WTC11 (cell line): ENCODE measurements around the gene SH3BP5L. TPM values are rescaled to one million over a fixed set of nuclear protein-coding genes. Genes with fewer than 3 reads are reported as not detected.

Experiments
- ATAC-seq: fragments of 200-7000 bp; cut with Tn5 transposase; 2 replicates; pipeline ENCODE4 v1.10.0; 2021; ENCODE audit warnings: mild to moderate bottlenecking, moderate library complexity
- CTCF ChIA-PET: fragments of 300-600 bp; sonication (Branson Sonifier 250); formaldehyde crosslinking; loops from one replicate; lab custom pipeline; 2021; ENCODE audit warnings: antibody characterized with exemption; lab: Charles Lee
- POLR2A ChIA-PET: fragments of 350-600 bp; sonication (Branson Sonifier 250); formaldehyde crosslinking; loops from one replicate; lab custom pipeline; 2021; ENCODE audit warnings: antibody characterized with exemption; lab: Charles Lee
- DNase-seq: peaks from one replicate; pipeline ENCODE4 v3.0.0; 2021; ENCODE audit warnings: low spot score
- H3K27ac Mint-ChIP-seq: 2 replicates; pipeline ENCODE4 v1.8.0; 2021; ENCODE audit warnings: mixed read lengths
- H3K27me3 Mint-ChIP-seq: 2 replicates; pipeline ENCODE4 v1.8.0; 2021; ENCODE audit warnings: low read depth, mild to moderate bottlenecking, moderate library complexity, mixed read lengths
- H3K36me3 Mint-ChIP-seq: 2 replicates; pipeline ENCODE4 v1.8.0; 2021; ENCODE audit warnings: mixed read lengths
- H3K4me1 Mint-ChIP-seq: 2 replicates; pipeline ENCODE4 v1.8.0; 2022; ENCODE audit warnings: mixed read lengths
- H3K4me3 Mint-ChIP-seq: 2 replicates; pipeline ENCODE4 v1.8.0; 2021; ENCODE audit warnings: mild to moderate bottlenecking, moderate library complexity, mixed read lengths
- H3K9me3 Mint-ChIP-seq: 2 replicates; pipeline ENCODE4 v1.8.0; 2021; ENCODE audit warnings: mixed read lengths
- ATF1 ChIP-seq: sonication (generic); formaldehyde crosslinking; IDR thresholded peaks from 2 replicates; pipeline ENCODE4 v1.8.1; 2023; ENCODE audit warnings: mild to moderate bottlenecking, moderate library complexity, missing genetic modification reagents
- ATF2 ChIP-seq: sonication (generic); formaldehyde crosslinking; IDR thresholded peaks from 2 replicates; pipeline ENCODE4 v1.8.1; 2022; ENCODE audit warnings: low read depth, missing genetic modification reagents, borderline replicate concordance
- CREB1 ChIP-seq: sonication (generic); formaldehyde crosslinking; IDR thresholded peaks from 2 replicates; pipeline ENCODE4 v1.8.0; 2023; ENCODE audit warnings: mild to moderate bottlenecking, missing genetic modification reagents
- ELF4 ChIP-seq: sonication (generic); formaldehyde crosslinking; IDR thresholded peaks from 2 replicates; pipeline ENCODE4 v1.8.1; 2022; ENCODE audit warnings: low read depth, mild to moderate bottlenecking, moderate library complexity, missing genetic modification reagents
- ERG ChIP-seq: fragments of 250-450 bp; sonication (Bioruptor Pico); IDR thresholded peaks from 2 replicates; pipeline ENCODE4 v1.8.0; 2021; ENCODE audit warnings: mild to moderate bottlenecking
- JAZF1 ChIP-seq: fragments of 250-450 bp; sonication (Bioruptor Pico); IDR thresholded peaks from 2 replicates; pipeline ENCODE4 v1.9.0; 2021; ENCODE audit warnings: moderate library complexity, mild to moderate bottlenecking, inconsistent platforms
- MYBL2 ChIP-seq: sonication (generic); formaldehyde crosslinking; IDR thresholded peaks from 2 replicates; pipeline ENCODE4 v1.8.1; 2023; ENCODE audit warnings: mild to moderate bottlenecking, moderate library complexity, missing genetic modification reagents
- NR1H2 ChIP-seq: sonication (generic); formaldehyde crosslinking; IDR thresholded peaks from 2 replicates; pipeline ENCODE4 v1.9.0; 2021; ENCODE audit warnings: mild to moderate bottlenecking, moderate library complexity, missing genetic modification reagents
- NR2C2 ChIP-seq: sonication (generic); formaldehyde crosslinking; IDR thresholded peaks from 2 replicates; pipeline ENCODE4 v1.8.0; 2022; ENCODE audit warnings: mild to moderate bottlenecking, missing genetic modification reagents
- OVOL2 ChIP-seq: fragments of 250-450 bp; sonication (Bioruptor Pico); IDR thresholded peaks from 2 replicates; pipeline ENCODE4 v1.9.0; 2021; ENCODE audit warnings: mild to moderate bottlenecking, borderline replicate concordance
- RELA ChIP-seq: sonication (generic); formaldehyde crosslinking; IDR thresholded peaks from 2 replicates; pipeline ENCODE4 v1.8.1; 2022; ENCODE audit warnings: missing genetic modification reagents, mild to moderate bottlenecking, borderline replicate concordance
- RORB ChIP-seq: fragments of 250-450 bp; sonication (Bioruptor Pico); IDR thresholded peaks from 2 replicates; pipeline ENCODE4 v1.9.0; 2021; ENCODE audit warnings: mild to moderate bottlenecking
- SMAD4 ChIP-seq: sonication (generic); formaldehyde crosslinking; IDR thresholded peaks from 2 replicates; pipeline ENCODE4 v1.8.0; 2022; ENCODE audit warnings: mild to moderate bottlenecking, missing genetic modification reagents
- TCF7 ChIP-seq: sonication (generic); formaldehyde crosslinking; IDR thresholded peaks from 2 replicates; pipeline ENCODE4 v1.8.0; 2022; ENCODE audit warnings: mild to moderate bottlenecking, low read depth, missing genetic modification reagents, moderate library complexity
- TEAD1 ChIP-seq: sonication (generic); formaldehyde crosslinking; IDR thresholded peaks from 2 replicates; pipeline ENCODE4 v1.8.0; 2022; ENCODE audit warnings: mild to moderate bottlenecking, missing genetic modification reagents
- USF1 ChIP-seq: sonication (generic); formaldehyde crosslinking; IDR thresholded peaks from 2 replicates; pipeline ENCODE4 v1.8.0; 2022; ENCODE audit warnings: mild to moderate bottlenecking, missing genetic modification reagents
- ZBTB43 ChIP-seq: sonication (generic); formaldehyde crosslinking; IDR thresholded peaks from 2 replicates; pipeline ENCODE4 v1.8.1; 2023; ENCODE audit warnings: mild to moderate bottlenecking, missing genetic modification reagents
- ZNF281 ChIP-seq: sonication (generic); formaldehyde crosslinking; IDR thresholded peaks from 2 replicates; pipeline ENCODE4 v1.8.0; 2023; ENCODE audit warnings: mild to moderate bottlenecking, missing genetic modification reagents
- ZNF671 ChIP-seq: fragments of 250-450 bp; sonication (Bioruptor Pico); IDR thresholded peaks from 2 replicates; pipeline ENCODE4 v1.8.0; 2021; ENCODE audit warnings: mild to moderate bottlenecking
- total RNA-seq: library from RNA; stranded (reverse); gene quantifications from 3 replicates; pipeline ENCODE4 v1.2.3, GENCODE V29; 2021

SH3BP5L gene
- total RNA-seq, 1 experiment from 2014 or later: 32.9 TPM

- no peak for TF ChIP-seq ZNF281 (CRISPR knock-in tag)
- no peak for TF ChIP-seq SMAD4 (CRISPR knock-in tag)
- TF ChIP-seq ATF1: no peak
- TF ChIP-seq CREB1 (CRISPR knock-in tag): no peak
- TF ChIP-seq NR1H2: no peak
- no peak for TF ChIP-seq OVOL2 (CRISPR knock-in tag)
- no peak for TF ChIP-seq MYBL2
These were observed 22.9 kb upstream of the SH3BP5L start (continued) for GRCh38 chr1:248848602-248849001.

- Mint-ChIP-seq H3K9me3 (no peaks in the 10 kb centered on the region), H3K27ac (no peak overlapping the region), H3K27me3 (no peaks in the 10 kb centered on the region), H3K4me1 (no peaks in the 10 kb centered on the region), H3K4me3 (no peak overlapping the region)
- DNase-seq (no peak), ATAC-seq (no peak; the same call in 1 of the 2 replicates)
- CTCF ChIA-PET: interaction anchor here (0.6 to 2.4 kb wide), 2 partner anchors 10 to 36 kb away, joined by 3 to 9 read pairs; partner anchors contain the start of gene ZNF692
- TF ChIP-seq JAZF1 (CRISPR knock-in tag): no peak
- no peak for TF ChIP-seq USF1 (CRISPR knock-in tag)
- TF ChIP-seq OVOL2 (CRISPR knock-in tag): no peak
- no peak for TF ChIP-seq ZNF671 (CRISPR knock-in tag)
- TF ChIP-seq ELF4 (CRISPR knock-in tag): no peak
- TF ChIP-seq ZNF281 (CRISPR knock-in tag): no peak
- TF ChIP-seq, all 79 proteins: peak for 0
- POLR2A ChIA-PET: no interaction called here
- peaks cover 25% of the 10 kb centered on the region for H3K36me3 Mint-ChIP-seq
These were observed 22.3 kb upstream of the SH3BP5L start for GRCh38 chr1:248847956-248848561.

GRCh38 chr1:248847181-248847955 is 21.7 kb upstream of the SH3BP5L start:
- DNase-seq (no peak), ATAC-seq (no peak)
- peaks cover 25% of the 10 kb centered on the region for H3K36me3 Mint-ChIP-seq
- H3K9me3 Mint-ChIP-seq: no peaks in the 10 kb centered on the region
- H3K27ac Mint-ChIP-seq: no peak overlapping the region
- POLR2A ChIA-PET: interaction anchor here (1.0 kb wide), 1 partner anchor 11 kb away, joined by 3 read pairs; no protein-coding TSS in a partner anchor
- H3K4me1 Mint-ChIP-seq: no peaks in the 10 kb centered on the region
- CTCF ChIA-PET: interaction anchor here (0.6 to 2.4 kb wide), 2 partner anchors 11 to 36 kb away, joined by 3 to 9 read pairs; partner anchors contain the start of gene ZNF692
- no peaks in the 10 kb centered on the region for H3K27me3 Mint-ChIP-seq
- H3K4me3 Mint-ChIP-seq: no peak overlapping the region
- no peak for TF ChIP-seq ZBTB43 (CRISPR knock-in tag)
- no peak for TF ChIP-seq TCF7 (CRISPR knock-in tag)
- TF ChIP-seq RORB (CRISPR knock-in tag): no peak
- TF ChIP-seq ATF2: no peak
- no peak for TF ChIP-seq ERG
- TF ChIP-seq NR2C2: no peak
- TF ChIP-seq TEAD1 (CRISPR knock-in tag): no peak
- TF ChIP-seq RELA (CRISPR knock-in tag): no peak
